BJ (cell line): ENCODE data around the gene STXBP5L. TPM values are rescaled to one million over a fixed set of nuclear protein-coding genes. Genes with fewer than 3 reads are reported as not detected.

Experiments used
- CTCF ChIA-PET: fragments of 350-600 bp; formaldehyde crosslinking; extraction: SDS; loops from one replicate; lab custom pipeline; 2021; ENCODE audit warnings: antibody characterized with exemption, inconsistent platforms; lab: Yijun Ruan, JAX
- POLR2A ChIA-PET: fragments of 300-600 bp; sonication (Branson Sonifier 250); formaldehyde crosslinking; extraction: SDS; loops from one replicate; lab custom pipeline; 2021; ENCODE audit warnings: antibody characterized with exemption; lab: Charles Lee
- DNase-seq: peaks from one replicate; pipeline ENCODE4 v3.0.0-alpha.2; 2011; ENCODE audit warnings: low read depth
- H3K27me3 ChIP-seq: 2 replicates; pipeline ENCODE4 v1.6.0; 2011; ENCODE audit warnings: low read length; ENCODE audit not compliant: control insufficient read depth, insufficient read depth
- H3K36me3 ChIP-seq: 2 replicates; pipeline ENCODE4 v1.5.1; 2011; ENCODE audit warnings: low read length; ENCODE audit not compliant: control insufficient read depth, insufficient read depth
- H3K4me3 ChIP-seq: 2 replicates; pipeline ENCODE4 v1.5.1; 2011; ENCODE audit warnings: low read depth, mild to moderate bottlenecking, control low read depth, low read length
- CTCF ChIP-seq: IDR thresholded peaks from 2 replicates; pipeline ENCODE4 v1.5.1; 2011; ENCODE audit warnings: low read depth, mild to moderate bottlenecking, control low read depth, inconsistent platforms, low read length, moderate library complexity; ENCODE audit not compliant: insufficient read depth
- polyA plus RNA-seq: library from polyadenylated mRNA; depleted of rRNA; stranded (reverse); fragments of >200 nt; gene quantifications from 2 replicates; pipeline ENCODE4 v1.2.3, GENCODE V29; 2011

Gene STXBP5L
- polyA plus RNA-seq, 1 experiment, result not detected

- Histone ChIP-seq H3K36me3 (no peaks in the 10 kb centered on the region), H3K27me3 (no peaks in the 10 kb centered on the region), H3K4me3 (no peak overlapping the region)
- POLR2A ChIA-PET, result no interaction called here
- no peak for DNase-seq
- CTCF ChIA-PET, result no interaction called here
- TF ChIP-seq CTCF, result no peak
Observed at GRCh38 chr3:121424549-121424948, 516.5 kb downstream of the STXBP5L start.

- H3K27me3 ChIP-seq, result no peaks in the 10 kb centered on the region
- ChIA-PET CTCF (interaction anchor here (1.0 kb wide), 1 partner anchor 9 kb away, joined by 3 read pairs; no protein-coding TSS in a partner anchor), POLR2A (no interaction called here)
- DNase-seq, result no peak
- no peak for TF ChIP-seq CTCF
- H3K36me3 ChIP-seq, result no peaks in the 10 kb centered on the region; the same call in 1 of the 2 replicates
- H3K4me3 ChIP-seq, result no peak overlapping the region
Observed at GRCh38 chr3:121430664-121431215, 522.7 kb downstream of the STXBP5L start.

GRCh38 chr3:121431726-121432517 is 523.9 kb downstream of the STXBP5L start:
- peak overlapping the region; percentile 21 for H3K4me3 ChIP-seq
- CTCF ChIA-PET, result interaction anchor here (1.1 kb wide), 1 partner anchor 14 kb away, joined by 3 read pairs; no protein-coding TSS in a partner anchor
- no peak for TF ChIP-seq CTCF
- POLR2A ChIA-PET, result no interaction called here
- no peaks in the 10 kb centered on the region; the same call in 1 of the 2 replicates for H3K36me3 ChIP-seq
- no peaks in the 10 kb centered on the region for H3K27me3 ChIP-seq
- peak; percentile 3 for DNase-seq

GRCh38 chr3:121436074-121436473 is 528.1 kb downstream of the STXBP5L start:
- no peak for TF ChIP-seq CTCF
- ChIA-PET CTCF (no interaction called here), POLR2A (no interaction called here)
- Histone ChIP-seq H3K36me3 (no peaks in the 10 kb centered on the region; the same call in 1 of the 2 replicates), H3K4me3 (no peak overlapping the region), H3K27me3 (no peaks in the 10 kb centered on the region)
- DNase-seq, result no peak

GRCh38 chr3:121436641-121437040 is 528.6 kb downstream of the STXBP5L start:
- TF ChIP-seq CTCF, result no peak
- H3K36me3 ChIP-seq, result no peaks in the 10 kb centered on the region; the same call in 1 of the 2 replicates
- no peak overlapping the region for H3K4me3 ChIP-seq
- CTCF ChIA-PET, result interaction anchor here (0.6 to 1.3 kb wide), 2 partner anchors 9 to 973 kb away, joined by 3 to 5 read pairs; no protein-coding TSS in a partner anchor
- no peak for DNase-seq
- POLR2A ChIA-PET, result no interaction called here
- no peaks in the 10 kb centered on the region for H3K27me3 ChIP-seq
